ENCODE results near the gene RGR. TPM values are rescaled to one million over a fixed set of nuclear protein-coding genes. Genes with fewer than 3 reads are reported as not detected.

RGR gene
- total RNA-seq, 1 donor from 2014 or later, result not detected

DNA sequence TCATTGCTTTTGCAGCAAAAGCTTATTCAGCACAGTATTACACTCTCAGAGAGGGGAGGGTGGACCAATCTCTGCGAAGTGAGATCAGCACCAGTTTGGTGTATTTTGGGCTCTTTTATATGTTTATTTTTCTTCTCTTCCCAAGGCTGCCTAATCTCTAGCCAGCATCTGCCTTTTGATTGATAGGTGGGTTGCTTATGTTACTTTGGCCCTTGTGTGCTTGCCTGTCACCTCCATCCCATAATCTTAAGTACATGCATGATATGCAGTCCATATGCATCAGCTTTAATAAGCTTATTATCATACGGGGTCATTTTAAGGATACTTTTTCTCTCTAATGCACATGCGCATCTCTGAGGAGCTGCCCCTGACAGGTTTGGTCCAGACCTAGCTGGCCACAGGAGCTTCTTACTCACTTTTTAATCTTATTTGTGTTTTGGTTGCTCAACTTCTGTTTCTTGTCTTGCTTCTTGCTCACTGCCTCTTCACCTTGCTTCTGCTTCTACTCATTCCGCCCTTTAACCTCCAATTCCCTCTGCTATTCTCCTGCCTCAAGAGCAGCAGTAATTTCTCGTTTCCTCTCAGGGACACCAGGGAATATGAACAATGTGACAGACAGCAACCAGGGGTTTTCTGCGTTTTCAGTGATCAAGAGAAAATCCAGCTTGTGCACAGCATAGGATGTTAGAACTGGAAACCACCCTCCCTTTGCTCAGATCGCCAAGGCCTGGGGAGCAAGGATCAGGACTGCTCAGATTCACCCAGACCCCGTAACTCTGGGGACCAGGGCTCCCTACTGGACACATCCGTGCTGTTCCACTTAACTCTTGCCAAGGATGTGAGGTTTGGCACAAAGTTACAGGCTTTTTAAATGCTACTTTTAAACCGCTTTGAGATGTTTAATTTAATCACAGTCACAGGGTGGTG is 10.0 kb downstream of the RGR start:
- no peak overlapping the region for H3K4me3 ChIP-seq (ENCODE audit: low read depth, low read length)
- DNase-seq (ENCODE audit: low read depth) (no peak), FAIRE-seq (peak; percentile 7)
- TF ChIP-seq, protein P1, sequence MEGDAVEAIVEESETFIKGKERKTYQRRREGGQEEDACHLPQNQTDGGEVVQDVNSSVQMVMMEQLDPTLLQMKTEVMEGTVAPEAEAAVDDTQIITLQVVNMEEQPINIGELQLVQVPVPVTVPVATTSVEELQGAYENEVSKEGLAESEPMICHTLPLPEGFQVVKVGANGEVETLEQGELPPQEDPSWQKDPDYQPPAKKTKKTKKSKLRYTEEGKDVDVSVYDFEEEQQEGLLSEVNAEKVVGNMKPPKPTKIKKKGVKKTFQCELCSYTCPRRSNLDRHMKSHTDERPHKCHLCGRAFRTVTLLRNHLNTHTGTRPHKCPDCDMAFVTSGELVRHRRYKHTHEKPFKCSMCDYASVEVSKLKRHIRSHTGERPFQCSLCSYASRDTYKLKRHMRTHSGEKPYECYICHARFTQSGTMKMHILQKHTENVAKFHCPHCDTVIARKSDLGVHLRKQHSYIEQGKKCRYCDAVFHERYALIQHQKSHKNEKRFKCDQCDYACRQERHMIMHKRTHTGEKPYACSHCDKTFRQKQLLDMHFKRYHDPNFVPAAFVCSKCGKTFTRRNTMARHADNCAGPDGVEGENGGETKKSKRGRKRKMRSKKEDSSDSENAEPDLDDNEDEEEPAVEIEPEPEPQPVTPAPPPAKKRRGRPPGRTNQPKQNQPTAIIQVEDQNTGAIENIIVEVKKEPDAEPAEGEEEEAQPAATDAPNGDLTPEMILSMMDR (IDR thresholded peaks at IDR 0.05; ENCODE audit: insufficient read depth, low read length, severe bottlenecking), result no peak
- no peaks in the 10 kb centered on the region for H3K27me3 ChIP-seq (ENCODE audit: control insufficient read depth, insufficient read depth, low read length)
- no peaks in the 10 kb centered on the region for H3K36me3 ChIP-seq (ENCODE audit: control insufficient read depth, insufficient read depth, low read length)

GRCh38 chr10:84256510-84257342 is 11.9 kb downstream of the RGR start:
- FAIRE-seq (no peak), DNase-seq (ENCODE audit: low read depth) (peak; percentile 26)
- no peaks in the 10 kb centered on the region for H3K27me3 ChIP-seq (ENCODE audit: control insufficient read depth, insufficient read depth, low read length)
- H3K36me3 ChIP-seq (ENCODE audit: control insufficient read depth, insufficient read depth, low read length), result no peaks in the 10 kb centered on the region
- no peak overlapping the region for H3K4me3 ChIP-seq (ENCODE audit: low read depth, low read length)
- TF ChIP-seq, protein P1 (IDR thresholded peaks at IDR 0.05; ENCODE audit: insufficient read depth, low read length, severe bottlenecking), result peak; percentile 60

DNA sequence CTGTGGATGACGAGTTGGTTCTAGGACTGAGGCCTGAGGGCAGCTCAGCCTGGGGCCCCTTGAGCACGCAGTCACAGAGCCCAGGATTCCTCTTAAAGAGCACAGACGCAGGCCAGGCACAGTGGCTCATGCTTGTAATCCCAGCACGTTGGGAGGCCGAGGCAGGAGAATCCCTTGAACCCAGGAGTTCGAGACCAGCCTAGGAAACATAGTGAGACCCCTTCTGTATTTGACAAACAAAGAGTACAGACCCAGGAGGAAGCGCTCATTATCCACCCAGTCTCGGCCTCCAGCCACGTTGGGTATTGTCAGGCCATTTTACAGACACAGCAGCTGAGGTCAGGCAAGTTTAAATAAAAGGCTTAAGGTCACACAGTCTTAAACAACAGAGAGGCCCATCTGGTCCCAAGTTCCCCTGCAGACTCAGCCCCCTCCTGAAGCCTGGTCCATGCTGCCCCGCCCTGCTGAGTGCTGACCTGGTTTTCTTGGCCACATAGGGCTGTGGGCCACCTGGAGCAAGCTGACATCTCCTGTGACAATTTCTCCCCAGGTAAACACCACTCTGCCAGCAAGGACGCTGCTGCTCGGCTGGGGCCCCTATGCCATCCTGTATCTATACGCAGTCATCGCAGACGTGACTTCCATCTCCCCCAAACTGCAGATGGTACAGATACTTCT is 12.6 kb downstream of the RGR start:
- FAIRE-seq (no peak), DNase-seq (ENCODE audit: low read depth) (no peak)
- TF ChIP-seq, protein P1 (IDR thresholded peaks at IDR 0.05; ENCODE audit: insufficient read depth, low read length, severe bottlenecking), result no peak
- Histone ChIP-seq H3K27me3 (ENCODE audit: control insufficient read depth, insufficient read depth, low read length) (no peaks in the 10 kb centered on the region), H3K4me3 (ENCODE audit: low read depth, low read length) (no peak overlapping the region), H3K36me3 (ENCODE audit: control insufficient read depth, insufficient read depth, low read length) (no peaks in the 10 kb centered on the region)

GRCh38 chr10:84258034-84258695 is 13.3 kb downstream of the RGR start:
- Histone ChIP-seq H3K36me3 (ENCODE audit: control insufficient read depth, insufficient read depth, low read length) (no peaks in the 10 kb centered on the region), H3K27me3 (ENCODE audit: control insufficient read depth, insufficient read depth, low read length) (no peaks in the 10 kb centered on the region), H3K4me3 (ENCODE audit: low read depth, low read length) (no peak overlapping the region)
- FAIRE-seq, result no peak
- no peak for DNase-seq (ENCODE audit: low read depth)
- TF ChIP-seq, protein P1 (IDR thresholded peaks at IDR 0.05; ENCODE audit: insufficient read depth, low read length, severe bottlenecking), result no peak

DNA sequence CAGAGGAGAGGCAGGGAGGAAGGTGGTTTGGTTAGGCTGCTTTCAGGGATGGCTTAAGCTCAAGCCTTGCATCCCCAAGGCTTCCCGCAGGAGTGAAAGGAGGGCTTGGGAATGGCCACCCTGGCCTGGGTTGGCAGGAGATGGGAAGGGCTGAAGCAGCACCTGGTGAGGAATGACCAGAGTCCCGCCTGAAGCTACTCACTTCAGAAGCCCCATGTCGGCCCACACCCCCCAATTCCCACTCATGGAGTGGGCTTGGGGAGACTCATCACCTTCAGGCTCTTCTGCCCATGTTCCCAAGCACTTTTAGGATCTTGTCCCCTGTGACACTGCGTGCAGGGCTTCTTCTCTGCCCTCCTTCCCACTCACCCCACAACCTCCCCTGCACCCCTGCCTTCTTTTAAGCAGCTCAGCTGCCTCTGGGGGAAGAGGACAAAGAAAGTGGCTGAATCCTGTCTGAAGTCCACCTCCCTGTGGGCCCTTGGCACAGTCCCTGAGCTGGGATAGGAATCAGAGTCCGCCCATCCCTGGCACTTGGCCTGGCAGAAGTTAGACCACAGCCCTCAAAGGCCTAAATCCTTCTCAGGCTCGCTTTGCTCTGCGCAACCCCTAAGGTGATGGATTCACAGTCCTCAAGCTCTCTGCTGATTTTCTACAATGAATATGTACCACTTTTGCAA is 16.5 kb downstream of the RGR start:
- H3K36me3 ChIP-seq (ENCODE audit: control insufficient read depth, insufficient read depth, low read length), result no peaks in the 10 kb centered on the region

More for the DNA sequence above, 16.5 kb downstream of the RGR start:
- TF ChIP-seq, protein P1 (IDR thresholded peaks at IDR 0.05; ENCODE audit: insufficient read depth, low read length, severe bottlenecking), result no peak
- FAIRE-seq, result peak; percentile 40
- DNase-seq (ENCODE audit: low read depth), result no peak
- no peaks in the 10 kb centered on the region for H3K27me3 ChIP-seq (ENCODE audit: control insufficient read depth, insufficient read depth, low read length)
- no peak overlapping the region for H3K4me3 ChIP-seq (ENCODE audit: low read depth, low read length)

All from bronchial epithelial cell (primary cell).